NCI-H2171 treated with DMSO at 0.1 percent for 48 hours (cell line): ENCODE measurements around the gene BMI1.

Experiments used
- DNase-seq: peaks from one replicate; lab custom pipeline; 2025; lab: John Stamatoyannopoulos, UW

BMI1 gene

GRCh38 chr10:22367471-22367870 is 46.6 kb downstream of the BMI1 start:
- DNase-seq = no peak

GRCh38 chr10:22368402-22368801 is 47.5 kb downstream of the BMI1 start:
- DNase-seq = no peak

- no peak for DNase-seq
These were observed 48.1 kb downstream of the BMI1 start for GRCh38 chr10:22368981-22369380.

GRCh38 chr10:22369434-22370072 is 48.7 kb downstream of the BMI1 start:
- DNase-seq = no peak

- DNase-seq = no peak
These were observed 49.4 kb downstream of the BMI1 start for GRCh38 chr10:22370320-22370719.

- no peak for DNase-seq
These were observed 51.4 kb downstream of the BMI1 start for GRCh38 chr10:22372298-22372697.

GRCh38 chr10:22372917-22373316 is 52.0 kb downstream of the BMI1 start:
- no peak for DNase-seq

- DNase-seq = no peak
These were observed 53.7 kb downstream of the BMI1 start for GRCh38 chr10:22374489-22375126.

GRCh38 chr10:22379059-22379458 is 58.2 kb downstream of the BMI1 start:
- no peak for DNase-seq
